ENCODE results near the gene DENND1A. TPM values are rescaled to one million over a fixed set of nuclear protein-coding genes. Genes with fewer than 3 reads are reported as not detected.

DENND1A gene
- total RNA-seq, 1 experiment from 2014 or later = 13.0 TPM

- peaks cover 3% of the 10 kb centered on the region for H3K9me3 Mint-ChIP-seq (ENCODE audit: low read depth, unreplicated experiment)
- no peaks in the 10 kb centered on the region for H3K36me3 Mint-ChIP-seq (ENCODE audit: insufficient read depth, unreplicated experiment)
- H3K27ac Mint-ChIP-seq (ENCODE audit: unreplicated experiment) = no peak overlapping the region
- TF ChIP-seq CTCF (IDR thresholded peaks at IDR 0.05; ENCODE audit: unreplicated experiment) = no peak
- no TSS peak for BruUV-seq (replicated peaks)
- intact Hi-C loops (cut with micrococcal nuclease; ENCODE audit: unreplicated experiment) = no loop called here
- CTCF ChIA-PET = no interaction called here
- no peaks in the 10 kb centered on the region for H3K4me1 Mint-ChIP-seq (ENCODE audit: low read depth, unreplicated experiment)
- H3K4me3 Mint-ChIP-seq (ENCODE audit: low read depth, unreplicated experiment) = no peak overlapping the region
- H3K27me3 Mint-ChIP-seq (ENCODE audit: unreplicated experiment) = no peaks in the 10 kb centered on the region
- DNase-seq = no peak
Measured at GRCh38 chr9:123702483-123702882, 227.4 kb downstream of the DENND1A start.

GRCh38 chr9:123697686-123698085, 232.2 kb downstream of the DENND1A start:
- CTCF ChIA-PET = no interaction called here
- intact Hi-C loops (cut with micrococcal nuclease; ENCODE audit: unreplicated experiment) = no loop called here
- no peak for TF ChIP-seq CTCF (IDR thresholded peaks at IDR 0.05; ENCODE audit: unreplicated experiment)
- BruUV-seq (replicated peaks) = no TSS peak
- no peak for DNase-seq
- no peaks in the 10 kb centered on the region for H3K27me3 Mint-ChIP-seq (ENCODE audit: unreplicated experiment)
- H3K4me1 Mint-ChIP-seq (ENCODE audit: low read depth, unreplicated experiment) = no peaks in the 10 kb centered on the region
- no peaks in the 10 kb centered on the region for H3K9me3 Mint-ChIP-seq (ENCODE audit: low read depth, unreplicated experiment)
- no peaks in the 10 kb centered on the region for H3K36me3 Mint-ChIP-seq (ENCODE audit: insufficient read depth, unreplicated experiment)
- H3K4me3 Mint-ChIP-seq (ENCODE audit: low read depth, unreplicated experiment) = no peak overlapping the region
- H3K27ac Mint-ChIP-seq (ENCODE audit: unreplicated experiment) = no peak overlapping the region

- Mint-ChIP-seq H3K27ac (ENCODE audit: unreplicated experiment) (no peak overlapping the region), H3K4me1 (ENCODE audit: low read depth, unreplicated experiment) (no peaks in the 10 kb centered on the region), H3K4me3 (ENCODE audit: low read depth, unreplicated experiment) (no peak overlapping the region), H3K36me3 (ENCODE audit: insufficient read depth, unreplicated experiment) (no peaks in the 10 kb centered on the region), H3K27me3 (ENCODE audit: unreplicated experiment) (no peaks in the 10 kb centered on the region), H3K9me3 (ENCODE audit: low read depth, unreplicated experiment) (no peaks in the 10 kb centered on the region)
- CTCF ChIA-PET = no interaction called here
- no TSS peak for BruUV-seq (replicated peaks)
- no peak for DNase-seq
- no peak for TF ChIP-seq CTCF (IDR thresholded peaks at IDR 0.05; ENCODE audit: unreplicated experiment)
- intact Hi-C loops (cut with micrococcal nuclease; ENCODE audit: unreplicated experiment) = no loop called here
Measured at GRCh38 chr9:123696476-123696875, 233.4 kb downstream of the DENND1A start.

GRCh38 chr9:123695386-123695785, 234.5 kb downstream of the DENND1A start:
- CTCF ChIA-PET = no interaction called here

More at GRCh38 chr9:123695386-123695785, 234.5 kb downstream of the DENND1A start:
- intact Hi-C loops (cut with micrococcal nuclease; ENCODE audit: unreplicated experiment) = no loop called here
- no peaks in the 10 kb centered on the region for H3K4me1 Mint-ChIP-seq (ENCODE audit: low read depth, unreplicated experiment)
- no peaks in the 10 kb centered on the region for H3K27me3 Mint-ChIP-seq (ENCODE audit: unreplicated experiment)
- H3K9me3 Mint-ChIP-seq (ENCODE audit: low read depth, unreplicated experiment) = no peaks in the 10 kb centered on the region
- no peaks in the 10 kb centered on the region for H3K36me3 Mint-ChIP-seq (ENCODE audit: insufficient read depth, unreplicated experiment)
- DNase-seq = no peak
- TF ChIP-seq CTCF (IDR thresholded peaks at IDR 0.05; ENCODE audit: unreplicated experiment) = no peak
- no peak overlapping the region for H3K4me3 Mint-ChIP-seq (ENCODE audit: low read depth, unreplicated experiment)
- BruUV-seq (replicated peaks) = no TSS peak
- no peak overlapping the region for H3K27ac Mint-ChIP-seq (ENCODE audit: unreplicated experiment)

Measured in Calu3 (cell line).